ENCODE measurements around the gene EXOC4.

The EXOC4 gene

DNA sequence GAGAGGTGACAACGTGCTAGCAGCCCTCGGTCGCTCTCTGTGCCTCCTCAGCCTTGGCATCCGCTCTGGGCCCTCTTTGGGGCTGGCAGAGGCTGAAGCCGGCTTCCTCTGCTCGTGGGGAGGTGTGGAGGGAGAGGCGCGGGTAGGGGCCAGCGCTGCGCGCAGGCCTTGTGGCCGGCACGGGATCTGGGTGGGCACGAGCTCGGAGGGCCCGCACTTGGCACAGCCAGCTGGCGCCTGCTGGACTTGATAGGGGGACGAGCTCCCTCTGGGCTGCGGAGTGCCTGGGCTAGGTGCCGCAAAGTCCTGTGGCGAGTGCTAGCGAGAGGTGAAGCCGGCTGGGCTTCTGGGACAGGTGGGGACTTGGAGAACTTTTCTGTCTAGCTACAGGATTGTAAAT lies 170.7 kb downstream of the EXOC4 start:
- no peak for TF ChIP-seq CTCF (conservative IDR thresholded peaks at IDR 0.05)
- no peak overlapping the region for H3K27ac ChIP-seq

GRCh38 chr7:133428326-133428725 lies 175.4 kb downstream of the EXOC4 start:
- no peak for TF ChIP-seq CTCF (conservative IDR thresholded peaks at IDR 0.05)
- no peak overlapping the region for H3K27ac ChIP-seq

DNA sequence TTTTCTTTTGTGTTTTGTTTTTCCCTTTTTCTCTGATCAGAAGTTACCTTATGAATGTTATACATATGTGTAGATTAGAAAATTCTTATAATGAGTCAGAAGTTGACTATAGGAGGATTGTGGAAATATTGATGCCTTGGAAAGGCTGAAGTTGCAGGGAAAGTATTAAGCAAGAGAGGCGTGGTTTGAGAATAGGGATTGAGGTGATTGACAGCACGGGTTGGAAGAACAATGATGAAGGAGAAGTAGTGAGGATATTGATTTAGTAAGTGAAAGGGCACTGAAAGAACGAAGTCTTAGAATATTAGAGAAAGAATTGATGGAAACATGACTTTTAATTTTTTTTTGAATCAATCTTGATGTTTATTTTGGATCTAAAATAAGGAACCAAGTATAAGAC lies 176.0 kb downstream of the EXOC4 start:
- no peak overlapping the region for H3K27ac ChIP-seq
- no peak for TF ChIP-seq CTCF (conservative IDR thresholded peaks at IDR 0.05)

DNA sequence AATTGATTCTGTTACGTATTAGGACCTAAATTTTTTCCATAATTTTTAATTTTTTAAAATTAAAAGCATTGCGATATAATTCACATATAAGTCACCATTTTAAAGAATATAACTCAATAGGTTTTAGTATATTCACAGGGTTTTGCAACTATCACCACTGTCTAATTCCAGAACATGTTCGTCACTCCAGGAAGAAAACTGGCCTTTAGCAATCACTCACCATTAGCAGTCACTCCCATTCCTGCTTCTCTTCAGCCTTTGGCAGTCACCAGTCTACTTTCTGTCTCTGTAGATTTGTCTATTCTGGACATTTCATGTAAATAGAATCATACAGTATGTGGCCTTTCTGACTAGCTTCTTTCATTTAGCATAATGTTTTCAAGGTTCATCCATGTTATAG lies 176.5 kb downstream of the EXOC4 start:
- TF ChIP-seq CTCF (conservative IDR thresholded peaks at IDR 0.05), result no peak
- no peak overlapping the region for H3K27ac ChIP-seq

DNA sequence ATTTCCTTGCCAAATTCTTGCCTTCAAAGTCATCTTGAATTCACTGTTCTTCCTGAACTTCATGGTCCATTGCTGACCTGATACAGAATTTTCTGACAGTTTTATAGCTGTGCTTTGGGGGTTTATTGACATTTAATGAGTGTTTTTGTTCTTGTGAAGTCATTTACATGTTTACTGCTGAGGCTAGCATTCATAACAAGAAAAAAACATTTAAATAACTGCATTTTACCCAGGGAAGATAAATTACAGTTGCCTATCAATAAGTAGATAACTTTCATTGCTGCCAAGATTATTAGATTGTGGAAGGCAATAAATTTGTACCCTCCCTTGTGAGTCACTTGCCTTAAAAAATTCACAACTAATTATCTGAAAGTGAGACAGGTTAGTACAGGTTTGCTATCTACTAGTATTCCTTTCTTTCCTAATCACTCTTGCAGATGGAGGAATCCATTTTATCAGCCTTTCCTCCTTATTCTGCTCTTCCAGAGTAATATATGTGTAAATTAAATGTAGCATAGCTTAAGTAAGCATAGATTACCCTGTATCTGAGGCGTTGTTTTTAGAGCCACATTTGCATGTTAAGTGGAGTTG lies 178.4 kb downstream of the EXOC4 start:
- TF ChIP-seq CTCF (conservative IDR thresholded peaks at IDR 0.05), result no peak
- H3K27ac ChIP-seq, result no peak overlapping the region

DNA sequence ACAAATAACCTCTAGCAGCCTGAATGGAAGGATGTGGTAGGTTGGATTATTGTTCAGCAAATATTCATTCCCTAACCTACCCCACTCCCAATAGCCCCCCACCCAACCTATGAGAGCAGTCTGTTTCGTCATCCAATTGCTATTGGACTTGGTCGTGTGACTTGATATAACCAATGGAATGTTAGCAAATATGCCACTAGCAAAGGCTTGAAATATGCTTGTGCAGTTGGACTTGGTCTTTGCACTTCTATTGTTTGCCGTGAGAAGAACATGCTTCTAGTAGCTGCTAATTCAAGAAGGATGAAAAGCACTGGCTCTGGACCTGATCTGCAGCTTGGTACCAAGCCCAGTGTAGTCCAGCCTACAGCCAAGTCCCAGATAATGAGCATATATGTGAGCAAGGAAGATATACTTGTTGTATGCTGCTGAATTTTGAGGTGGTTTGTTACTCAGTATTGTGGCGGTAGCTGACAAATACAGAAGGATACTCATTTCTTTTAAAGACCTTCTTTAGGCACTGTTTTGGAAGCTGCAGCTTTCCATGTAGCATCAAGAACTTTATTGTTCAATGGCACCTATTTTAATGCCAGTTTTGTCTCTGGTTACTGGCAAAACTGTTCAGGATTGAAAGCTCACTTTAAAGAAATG lies 180.4 kb downstream of the EXOC4 start:
- TF ChIP-seq CTCF (conservative IDR thresholded peaks at IDR 0.05), result no peak
- H3K27ac ChIP-seq, result peak overlapping the region; percentile 56

DNA sequence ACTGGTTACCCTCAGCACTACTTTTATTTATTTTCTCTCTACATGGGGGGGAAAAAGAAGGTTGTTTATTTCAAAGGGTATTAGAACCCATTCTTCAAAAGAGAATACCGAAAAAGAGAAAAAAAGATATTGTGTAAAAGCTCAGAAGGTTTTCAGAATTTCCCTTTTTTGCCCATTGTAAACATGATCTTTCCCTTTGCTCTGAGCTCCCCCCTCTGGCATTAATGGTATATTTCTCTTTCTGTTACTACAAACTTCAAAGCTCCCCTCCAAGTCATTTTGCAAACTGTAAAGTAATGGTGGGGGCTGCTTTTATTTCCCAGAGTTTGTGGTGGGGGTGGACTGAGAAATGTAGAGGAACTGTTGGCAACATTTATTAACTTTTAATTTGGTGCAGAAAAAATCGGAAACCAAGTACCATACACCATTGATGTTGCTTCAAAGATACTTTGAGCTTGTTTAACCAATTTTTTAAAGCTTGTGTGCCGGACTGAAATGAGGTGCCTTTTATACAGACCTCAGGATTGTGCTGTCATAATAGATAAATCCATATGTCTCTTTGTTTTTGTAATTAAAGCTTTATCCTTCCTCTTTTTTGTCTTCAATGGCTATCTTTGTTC lies 181.5 kb downstream of the EXOC4 start:
- peak overlapping the region; percentile 56 for H3K27ac ChIP-seq

More for the DNA sequence above, 181.5 kb downstream of the EXOC4 start:
- peak; percentile 69 for TF ChIP-seq CTCF (conservative IDR thresholded peaks at IDR 0.05)

Data from VCaP (cell line).